ENCODE data around the gene LBX1. TPM values are rescaled to one million over a fixed set of nuclear protein-coding genes. Genes with fewer than 3 reads are reported as not detected.

LBX1 gene
- total RNA-seq, 2 experiments from 2014 or later = not detected

Other genes with a start within 250 kb of the LBX1 start
- 10 to 100 TPM; 45.0 to 47.3 TPM for gene MRPL43, start 242.0 kb downstream of the LBX1 start, total RNA-seq
- gene TWNK, start 241.9 kb downstream of the LBX1 start, total RNA-seq = 10 to 100 TPM; 10.4 to 11.4 TPM
- gene LZTS2, start 229.7 kb downstream of the LBX1 start, total RNA-seq = 1 to 10 TPM; 8.3 to 8.9 TPM
- under 1 TPM; 0.37 to 0.62 TPM for gene PDZD7, start 198.3 kb downstream of the LBX1 start, total RNA-seq
- 10 to 100 TPM; 15.7 to 17.1 TPM for gene SFXN3, start 198.2 kb downstream of the LBX1 start, total RNA-seq
- gene KAZALD1, start 167.5 kb downstream of the LBX1 start, total RNA-seq = under 1 TPM; 0.52 to 0.62 TPM
- not detected for gene TLX1, start 98.2 kb downstream of the LBX1 start, total RNA-seq
- 10 to 100 TPM; 10.9 to 12.7 TPM for gene BTRC, start 124.7 kb upstream of the LBX1 start, total RNA-seq

Measured in activated naive CD4-positive, alpha-beta T cell treated with anti-CD3 and anti-CD28 coated beads for 36 hours (primary cell).